Ishikawa (cell line): ENCODE results near the gene ACOT6.

ENCODE experiments used
- CEBPB ChIP-seq: IDR thresholded peaks from 2 replicates; pipeline ENCODE4 v1.6.1; 2012
- CREB1 ChIP-seq: IDR thresholded peaks from 2 replicates; pipeline ENCODE4 v1.6.1; 2012; ENCODE audit warnings: low read depth
- EGR1 ChIP-seq: IDR thresholded peaks from 2 replicates; pipeline ENCODE4 v1.6.1; 2012
- EP300 ChIP-seq: IDR thresholded peaks from 2 replicates; pipeline ENCODE4 v1.6.1; 2012; ENCODE audit warnings: borderline replicate concordance
- FOXM1 ChIP-seq: IDR thresholded peaks from 2 replicates; pipeline ENCODE4 v1.6.1; 2012; ENCODE audit warnings: low read depth, borderline replicate concordance
- NFIC ChIP-seq: IDR thresholded peaks from 2 replicates; pipeline ENCODE4 v1.6.1; 2012
- RAD21 ChIP-seq: IDR thresholded peaks from 2 replicates; pipeline ENCODE4 v1.6.1; 2012; ENCODE audit warnings: low read depth
- TAF1 ChIP-seq: IDR thresholded peaks from 2 replicates; pipeline ENCODE4 v1.6.1; 2012; ENCODE audit warnings: low read depth, mild to moderate bottlenecking
- TCF12 ChIP-seq: IDR thresholded peaks from 2 replicates; pipeline ENCODE4 v1.6.1; 2012; ENCODE audit warnings: low read depth
- TEAD4 ChIP-seq: IDR thresholded peaks from 2 replicates; pipeline ENCODE4 v1.6.1; 2012
- YY1 ChIP-seq: IDR thresholded peaks from 2 replicates; pipeline ENCODE4 v1.6.1; 2012; ENCODE audit warnings: low read depth
- ZBTB7A ChIP-seq: IDR thresholded peaks from 2 replicates; pipeline ENCODE4 v1.6.1; 2012; ENCODE audit warnings: low read depth
- TF ChIP-seq, protein P1 (sequence below): IDR thresholded peaks from 2 replicates; pipeline ENCODE4 v1.6.1; 2012
- TF ChIP-seq, protein P2 (sequence below): IDR thresholded peaks from 2 replicates; pipeline ENCODE4 v1.6.1; 2012; ENCODE audit warnings: low read depth, mild to moderate bottlenecking
- TF ChIP-seq, protein P3 (sequence below): IDR thresholded peaks from 2 replicates; pipeline ENCODE4 v1.6.1; 2012

ACOT6 gene

DNA sequence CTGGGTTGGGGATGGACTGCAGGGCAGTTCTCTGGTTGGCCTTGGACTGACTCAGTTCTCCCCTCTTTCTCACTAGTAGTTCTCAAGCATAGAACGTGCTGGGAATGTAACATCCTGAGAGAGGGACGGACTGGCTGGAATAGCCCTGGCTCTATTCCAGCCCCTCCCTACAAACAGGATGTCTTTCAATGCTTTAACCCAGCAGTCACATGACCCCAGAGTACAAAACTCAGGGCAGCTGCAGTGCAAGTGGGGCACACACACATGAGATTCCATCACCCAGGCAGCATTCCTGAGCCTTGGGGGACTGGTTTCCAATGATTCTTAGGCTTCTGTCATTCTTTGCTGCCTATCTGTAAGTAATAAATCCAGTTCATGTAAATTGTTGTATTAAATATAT, 1.6 kb upstream of the ACOT6 start:
- TF ChIP-seq CEBPB (no peak), YY1 (no peak)
- TF ChIP-seq, protein P1, sequence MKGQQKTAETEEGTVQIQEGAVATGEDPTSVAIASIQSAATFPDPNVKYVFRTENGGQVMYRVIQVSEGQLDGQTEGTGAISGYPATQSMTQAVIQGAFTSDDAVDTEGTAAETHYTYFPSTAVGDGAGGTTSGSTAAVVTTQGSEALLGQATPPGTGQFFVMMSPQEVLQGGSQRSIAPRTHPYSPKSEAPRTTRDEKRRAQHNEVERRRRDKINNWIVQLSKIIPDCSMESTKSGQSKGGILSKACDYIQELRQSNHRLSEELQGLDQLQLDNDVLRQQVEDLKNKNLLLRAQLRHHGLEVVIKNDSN, result peak; percentile 79
- TF ChIP-seq, protein P2, sequence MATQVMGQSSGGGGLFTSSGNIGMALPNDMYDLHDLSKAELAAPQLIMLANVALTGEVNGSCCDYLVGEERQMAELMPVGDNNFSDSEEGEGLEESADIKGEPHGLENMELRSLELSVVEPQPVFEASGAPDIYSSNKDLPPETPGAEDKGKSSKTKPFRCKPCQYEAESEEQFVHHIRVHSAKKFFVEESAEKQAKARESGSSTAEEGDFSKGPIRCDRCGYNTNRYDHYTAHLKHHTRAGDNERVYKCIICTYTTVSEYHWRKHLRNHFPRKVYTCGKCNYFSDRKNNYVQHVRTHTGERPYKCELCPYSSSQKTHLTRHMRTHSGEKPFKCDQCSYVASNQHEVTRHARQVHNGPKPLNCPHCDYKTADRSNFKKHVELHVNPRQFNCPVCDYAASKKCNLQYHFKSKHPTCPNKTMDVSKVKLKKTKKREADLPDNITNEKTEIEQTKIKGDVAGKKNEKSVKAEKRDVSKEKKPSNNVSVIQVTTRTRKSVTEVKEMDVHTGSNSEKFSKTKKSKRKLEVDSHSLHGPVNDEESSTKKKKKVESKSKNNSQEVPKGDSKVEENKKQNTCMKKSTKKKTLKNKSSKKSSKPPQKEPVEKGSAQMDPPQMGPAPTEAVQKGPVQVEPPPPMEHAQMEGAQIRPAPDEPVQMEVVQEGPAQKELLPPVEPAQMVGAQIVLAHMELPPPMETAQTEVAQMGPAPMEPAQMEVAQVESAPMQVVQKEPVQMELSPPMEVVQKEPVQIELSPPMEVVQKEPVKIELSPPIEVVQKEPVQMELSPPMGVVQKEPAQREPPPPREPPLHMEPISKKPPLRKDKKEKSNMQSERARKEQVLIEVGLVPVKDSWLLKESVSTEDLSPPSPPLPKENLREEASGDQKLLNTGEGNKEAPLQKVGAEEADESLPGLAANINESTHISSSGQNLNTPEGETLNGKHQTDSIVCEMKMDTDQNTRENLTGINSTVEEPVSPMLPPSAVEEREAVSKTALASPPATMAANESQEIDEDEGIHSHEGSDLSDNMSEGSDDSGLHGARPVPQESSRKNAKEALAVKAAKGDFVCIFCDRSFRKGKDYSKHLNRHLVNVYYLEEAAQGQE, result no peak

DNA sequence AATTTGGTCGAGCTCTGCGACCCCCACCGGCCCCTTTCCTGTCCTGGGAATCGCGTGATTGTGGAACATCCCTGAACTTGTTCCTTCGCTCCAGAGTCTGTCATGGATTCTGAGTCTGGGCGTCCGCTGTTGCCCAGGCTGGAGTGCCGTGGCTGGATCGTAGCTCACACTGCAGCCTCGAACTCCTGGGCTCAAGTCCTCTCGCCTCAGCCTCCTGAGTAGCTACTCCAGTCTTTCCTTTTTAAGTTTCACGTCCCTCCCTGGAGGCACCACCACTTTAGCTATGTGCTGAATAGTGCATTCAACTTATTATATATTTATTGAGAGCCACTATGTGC, 698 bp downstream of the ACOT6 start:
- no peak for TF ChIP-seq EGR1
- TF ChIP-seq, protein P1, result no peak
- TF ChIP-seq CREB1, result no peak
- TF ChIP-seq EP300, result no peak
- TF ChIP-seq RAD21, result no peak
- TF ChIP-seq, protein P2, result no peak
- no peak for TF ChIP-seq YY1
- TF ChIP-seq TEAD4, result no peak
- no peak for TF ChIP-seq ZBTB7A
- no peak for TF ChIP-seq NFIC
- TF ChIP-seq TAF1, result no peak
- no peak for TF ChIP-seq FOXM1
- TF ChIP-seq, protein P3, sequence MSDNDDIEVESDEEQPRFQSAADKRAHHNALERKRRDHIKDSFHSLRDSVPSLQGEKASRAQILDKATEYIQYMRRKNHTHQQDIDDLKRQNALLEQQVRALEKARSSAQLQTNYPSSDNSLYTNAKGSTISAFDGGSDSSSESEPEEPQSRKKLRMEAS, result no peak
- no peak for TF ChIP-seq CEBPB
- TF ChIP-seq TCF12, result no peak

DNA sequence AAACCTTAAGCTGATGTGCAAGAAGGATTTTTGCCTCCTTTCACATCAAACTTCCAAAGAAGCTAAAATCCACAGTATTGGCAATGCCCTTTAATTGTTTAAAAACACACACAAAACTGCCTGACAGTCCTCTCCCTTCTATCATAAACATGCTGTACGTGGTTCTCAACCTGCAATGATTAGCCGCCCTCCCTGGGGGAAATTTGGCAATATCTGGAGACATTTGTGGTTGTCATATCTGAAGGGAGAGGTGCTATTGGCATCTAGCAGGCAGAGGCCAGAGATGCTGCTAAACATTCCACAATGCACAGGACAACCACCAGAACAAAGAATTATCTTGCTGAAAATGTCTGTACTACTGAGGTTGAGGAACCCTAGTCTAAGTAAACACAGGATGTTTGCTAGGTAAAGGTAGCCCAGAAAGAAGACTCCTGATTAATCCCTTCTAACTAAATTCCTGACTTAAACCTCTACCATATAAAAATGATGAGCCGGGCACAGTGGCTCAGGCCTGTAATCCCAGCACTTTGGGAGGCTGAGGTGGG, 1.2 kb downstream of the ACOT6 start:
- no peak for TF ChIP-seq CEBPB
- TF ChIP-seq, protein P3, result no peak
- TF ChIP-seq YY1, result no peak
- TF ChIP-seq RAD21, result no peak
- TF ChIP-seq, protein P1, result no peak
- TF ChIP-seq, protein P2, result no peak
- TF ChIP-seq EGR1, result no peak
- no peak for TF ChIP-seq CREB1
- TF ChIP-seq NFIC, result no peak
- no peak for TF ChIP-seq TCF12
- no peak for TF ChIP-seq TAF1
- TF ChIP-seq ZBTB7A, result no peak
- no peak for TF ChIP-seq TEAD4
- no peak for TF ChIP-seq FOXM1
- TF ChIP-seq EP300, result no peak

DNA sequence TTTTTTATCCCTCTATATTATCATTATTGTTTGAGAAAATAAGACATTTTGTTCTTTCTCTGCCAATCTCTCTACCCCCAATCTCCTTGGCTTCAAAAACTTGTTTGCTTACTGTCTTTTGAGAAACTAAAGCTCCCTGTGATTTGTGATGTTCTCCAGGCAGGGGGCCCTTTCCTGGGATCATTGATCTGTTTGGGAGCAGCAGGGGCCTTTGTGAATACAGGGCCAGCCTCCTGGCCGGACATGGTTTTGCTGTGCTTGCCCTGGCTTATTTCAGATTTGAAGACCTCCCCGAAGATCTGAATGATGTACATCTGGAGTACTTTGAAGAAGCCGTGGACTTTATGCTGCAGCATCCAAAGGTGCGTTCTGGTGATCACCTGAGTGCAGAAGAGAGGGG, 4.5 kb downstream of the ACOT6 start:
- TF ChIP-seq CEBPB, result no peak

DNA sequence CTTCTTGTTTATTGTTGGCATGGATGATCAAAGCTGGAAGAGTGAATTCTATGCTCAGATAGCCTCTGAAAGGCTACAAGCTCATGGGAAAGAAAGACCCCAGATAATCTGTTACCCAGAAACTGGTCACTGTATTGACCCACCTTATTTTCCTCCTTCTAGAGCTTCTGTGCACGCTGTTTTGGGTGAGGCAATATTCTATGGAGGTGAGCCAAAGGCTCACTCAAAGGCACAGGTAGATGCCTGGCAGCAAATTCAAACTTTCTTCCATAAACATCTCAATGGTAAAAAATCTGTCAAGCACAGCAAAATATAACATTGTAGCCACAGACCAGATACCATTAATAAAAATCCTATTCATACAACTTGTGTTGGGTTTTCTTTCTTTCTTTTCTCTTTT, 7.2 kb downstream of the ACOT6 start:
- TF ChIP-seq CEBPB (no peak), ZBTB7A (no peak), CREB1 (no peak), EP300 (no peak), FOXM1 (no peak), RAD21 (no peak), TEAD4 (no peak), TAF1 (no peak), NFIC (no peak), EGR1 (no peak), YY1 (no peak), TCF12 (no peak)
- TF ChIP-seq, protein P3, result no peak
- TF ChIP-seq, protein P1, result no peak
- TF ChIP-seq, protein P2, result no peak
